GM12878 (cell line): ENCODE data around the gene TMOD3. TPM values are rescaled to one million over a fixed set of nuclear protein-coding genes. Genes with fewer than 3 reads are reported as not detected.

ENCODE experiments used
- ATAC-seq: fragments of 200-7000 bp; cut with Tn5 transposase; 3 replicates; pipeline ENCODE4 v1.9.1; 2020; ENCODE audit warnings: mild to moderate bottlenecking, moderate library complexity
- BruUV-seq: library from RNA; stranded (reverse); fragments of 400-500 nt; replicated peaks from 2 replicates; lab custom pipeline; 2021; lab: Mats Ljungman, UMichigan
- CTCF ChIA-PET: fragments of 300-600 bp; sonication (Branson Sonifier 250); formaldehyde crosslinking; extraction: SDS; loops from one replicate; lab custom pipeline; 2021; ENCODE audit warnings: inconsistent platforms; lab: Yijun Ruan, JAX
- POLR2A ChIA-PET: fragments of 350-600 bp; formaldehyde crosslinking; extraction: SDS; loops from one replicate; lab custom pipeline; 2021; ENCODE audit warnings: inconsistent platforms; lab: Charles Lee
- RAD21 ChIA-PET: fragments of 300-600 bp; sonication (Branson Sonifier 250); formaldehyde crosslinking; loops from one replicate; lab custom pipeline; 2023; ENCODE audit warnings: antibody characterized with exemption; ENCODE audit not compliant: unreplicated experiment; lab: Charles Lee
- SMC1A ChIA-PET: fragments of 300-600 bp; sonication (Branson Sonifier 250); formaldehyde crosslinking; loops from one replicate; lab custom pipeline; 2023; ENCODE audit not compliant: unreplicated experiment, uncharacterized antibody; lab: Charles Lee
- DNase-seq: peaks from one replicate; pipeline ENCODE4 v3.0.0-alpha.2; 2011; ENCODE audit warnings: low read depth, low spot score
- FAIRE-seq: peaks from 3 replicates; lab custom pipeline; 2011; peaks lifted over from hg19 to GRCh38; lab: Jason Lieb, UNC
- H2AFZ ChIP-seq: 2 replicates; pipeline ENCODE4 v1.6.0; 2011; ENCODE audit warnings: low read depth, low read length, control low read depth; ENCODE audit not compliant: control insufficient read depth
- H3K27ac ChIP-seq: 2 replicates; pipeline ENCODE4 v1.5.1; 2011; ENCODE audit warnings: control low read depth; ENCODE audit not compliant: control insufficient read depth, insufficient read depth
- H3K27me3 ChIP-seq, 2 experiments: replicated peaks in 1 of 2; 2 replicates each; pipeline versions ENCODE4 v1.6.0 to v1.6.1; 2011; ENCODE audit warnings: low read length in 1 of 2; ENCODE audit not compliant: control insufficient read depth in 2 of 2, insufficient read depth in 2 of 2
- H3K36me3 ChIP-seq, 2 experiments: 2 replicates each; pipeline ENCODE4 v1.5.1; 2011; ENCODE audit warnings: low read length in 1 of 2; ENCODE audit not compliant: control insufficient read depth in 2 of 2, insufficient read depth in 2 of 2
- H3K4me1 ChIP-seq: 2 replicates; pipeline ENCODE4 v1.6.1; 2011; ENCODE audit warnings: mild to moderate bottlenecking, low read length, moderate library complexity, mixed read lengths; ENCODE audit not compliant: control insufficient read depth, insufficient read depth
- H3K4me2 ChIP-seq: 2 replicates; pipeline ENCODE4 v1.6.0; 2011; ENCODE audit warnings: control low read depth; ENCODE audit not compliant: control insufficient read depth, insufficient read depth
- H3K4me3 ChIP-seq: fragments of 200-600 bp; sonication (generic); 2 replicates; pipeline ENCODE4 v1.5.1; 2016
- H3K79me2 ChIP-seq: 2 replicates; pipeline ENCODE4 v1.6.0; 2011; ENCODE audit warnings: low read length; ENCODE audit not compliant: control insufficient read depth, insufficient read depth
- H3K9ac ChIP-seq: 2 replicates; pipeline ENCODE4 v1.8.0; 2011; ENCODE audit warnings: low read length, control low read depth, mixed read lengths; ENCODE audit not compliant: control insufficient read depth, insufficient read depth
- H3K9me3 ChIP-seq: replicated peaks from 3 replicates; pipeline ENCODE4 v1.5.1; 2011; ENCODE audit warnings: mild to moderate bottlenecking, low read length; ENCODE audit not compliant: control insufficient read depth, insufficient read depth
- H4K20me1 ChIP-seq: 2 replicates; pipeline ENCODE4 v1.6.0; 2011; ENCODE audit not compliant: control insufficient read depth, insufficient read depth
- CEBPB ChIP-seq, 2 experiments: fragments of 150-350 bp in 1 of 2; IDR thresholded peaks; 2 replicates each; pipeline ENCODE4 v1.6.1; 2012 to 2014; ENCODE audit warnings: low read depth in 2 of 2, low read length in 2 of 2, borderline replicate concordance in 1 of 2, inconsistent platforms in 1 of 2
- EGR1 ChIP-seq, 2 experiments: IDR thresholded peaks; 1 replicate in 1 of 2; 2 replicates in 1 of 2; pipeline ENCODE4 v1.6.1; 2011 to 2012; ENCODE audit warnings: low read depth in 2 of 2, low read length in 2 of 2, borderline replicate concordance in 1 of 2, mild to moderate bottlenecking in 1 of 2, moderate library complexity in 1 of 2
- EP300 ChIP-seq, 2 experiments: fragments of 150-350 bp in 1 of 2; IDR thresholded peaks; 2 replicates each; pipeline ENCODE4 v1.6.1; 2011 to 2012; ENCODE audit warnings: low read depth in 2 of 2, low read length in 2 of 2, borderline replicate concordance in 1 of 2, improper control_type of control experiment in 1 of 2, inconsistent platforms in 1 of 2; ENCODE audit not compliant: control insufficient read depth in 1 of 2
- FOXM1 ChIP-seq: IDR thresholded peaks from 2 replicates; pipeline ENCODE4 v1.6.1; 2012; ENCODE audit warnings: low read depth, mild to moderate bottlenecking, inconsistent platforms, low read length, moderate library complexity
- GATAD2B ChIP-seq: fragments of 450-650 bp; conservative IDR thresholded peaks from 2 replicates; pipeline ENCODE4 v1.6.1; 2017; ENCODE audit warnings: low read depth, mild to moderate bottlenecking, moderate library complexity
- IRF3 ChIP-seq: fragments of 450-650 bp; IDR thresholded peaks from 2 replicates; pipeline ENCODE4 v1.6.1; 2014; ENCODE audit warnings: mild to moderate bottlenecking
- KAT2A ChIP-seq: conservative IDR thresholded peaks from 2 replicates; pipeline ENCODE4 v1.6.1; 2011; ENCODE audit warnings: low read depth, low read length; ENCODE audit not compliant: control insufficient read depth
- MEF2B ChIP-seq: fragments of 450-650 bp; IDR thresholded peaks from 2 replicates; pipeline ENCODE4 v1.6.1; 2018; ENCODE audit warnings: mild to moderate bottlenecking, moderate library complexity; ENCODE audit not compliant: partially characterized antibody, poor library complexity, severe bottlenecking
- MLLT1 ChIP-seq: fragments of 450-650 bp; IDR thresholded peaks from 2 replicates; pipeline ENCODE4 v1.6.1; 2016; ENCODE audit warnings: mild to moderate bottlenecking
- PAX8 ChIP-seq: fragments of 450-650 bp; IDR thresholded peaks from 2 replicates; pipeline ENCODE4 v1.6.1; 2017; ENCODE audit warnings: mild to moderate bottlenecking, moderate library complexity
- RBBP5 ChIP-seq: fragments of 200-600 bp; sonication (generic); conservative IDR thresholded peaks from 2 replicates; pipeline ENCODE4 v1.6.1; 2016
- RELA ChIP-seq: fragments of 450-650 bp; IDR thresholded peaks from 2 replicates; pipeline ENCODE4 v1.8.0; 2014; ENCODE audit warnings: borderline replicate concordance; ENCODE audit not compliant: partially characterized antibody
- RFX5 ChIP-seq: IDR thresholded peaks from 2 replicates; pipeline ENCODE4 v1.6.1; 2011; ENCODE audit warnings: low read depth, low read length, improper control_type of control experiment
- SREBF2 ChIP-seq: IDR thresholded peaks from 2 replicates; pipeline ENCODE4 v1.6.1; 2012; ENCODE audit warnings: mild to moderate bottlenecking, low read length
- SRF ChIP-seq, 2 experiments: IDR thresholded peaks; 2 replicates each; pipeline ENCODE4 v1.6.1; 2011; ENCODE audit warnings: low read depth in 2 of 2, low read length in 2 of 2, mild to moderate bottlenecking in 1 of 2, moderate library complexity in 1 of 2
- TBL1XR1 ChIP-seq: IDR thresholded peaks from 2 replicates; pipeline ENCODE4 v1.6.1; 2012; ENCODE audit warnings: low read depth, low read length, improper control_type of control experiment
- ZBTB33 ChIP-seq: fragments of 450-650 bp; IDR thresholded peaks from 2 replicates; pipeline ENCODE4 v1.6.1; 2017; ENCODE audit warnings: mild to moderate bottlenecking
- ZNF274 ChIP-seq: IDR thresholded peaks from one replicate; pipeline ENCODE4 v1.8.0; 2011; ENCODE audit not compliant: insufficient read length, insufficient read depth
- WGBS: methylation state at CpG from one replicate; pipeline ENCODE4 v1.1.6; 2016; ENCODE audit warnings: low lambda C conversion rate; ENCODE audit not compliant: insufficient replicate concordance, insufficient coverage; ENCODE audit errors: missing lambda C conversion rate; 5-methylcytosine and 5-hydroxymethylcytosine counted together
- in situ Hi-C: fragments of 300-500 bp; cut with MboI; formaldehyde crosslinking; loops from 9 replicates; pipeline ENCODE4 v1.14.3; 2018; ENCODE audit warnings: mixed read lengths
- intact Hi-C: fragments of 100-400 bp; cut with micrococcal nuclease; formaldehyde crosslinking; loops from one replicate; pipeline ENCODE4 v1.14.2; 2022; ENCODE audit not compliant: unreplicated experiment
- polyA plus RNA-seq, 11 experiments: library from polyadenylated mRNA; depleted of rRNA in 4 of 11; unstranded in 6 of 11; stranded (reverse) in 5 of 11; fragments of >200 nt; fragmentation: Nextera tagmentation in 4 of 11; fragmentation: Illumina TruSeq in 1 of 11; extraction: Ambion mirVana in 4 of 11; extraction: Trizol in 1 of 11; gene quantifications; 1 replicate in 1 of 11; 2 replicates in 10 of 11; pipeline versions ENCODE4 v1.2.1 to v1.2.3, GENCODE V29; 2011 to 2016; ENCODE audit warnings: inconsistent platforms in 2 of 11, missing spikeins in 2 of 11, low read depth in 1 of 11
- total RNA-seq, 4 experiments: library from RNA; depleted of rRNA in 3 of 4; stranded (reverse); fragments of >200 nt in 3 of 4; fragmentation: Illumina TruSeq in 1 of 4; extraction: Trizol in 1 of 4; gene quantifications; 2 replicates each; pipeline versions ENCODE4 v1.2.1 to v1.2.3, GENCODE V29; 2013 to 2021

Gene TMOD3
- total and polyA plus RNA-seq, 10 of the 15 experiments (the other 5 are each of a cell fraction or from before 2014, with no cell fraction given), result 5.2 to 39.4 (median 22.5) TPM

GRCh38 chr15:51838270-51838669 is 8.8 kb downstream of the TMOD3 start:
- ChIA-PET POLR2A (interaction anchor here (1.2 kb wide), 1 partner anchor 14 kb away, joined by 4 read pairs; no protein-coding TSS in a partner anchor), RAD21 (interaction anchor here (0.9 kb wide), 1 partner anchor 18 kb away, joined by 3 read pairs; no protein-coding TSS in a partner anchor), SMC1A (interaction anchor here (0.8 to 1.0 kb wide), 2 partner anchors 10 to 188 kb away, joined by 3 to 4 read pairs; no protein-coding TSS in a partner anchor), CTCF (interaction anchor here (0.8 to 1.5 kb wide), 6 partner anchors 10 to 68 kb away, joined by 3 to 5 read pairs (median 4); no protein-coding TSS in a partner anchor)
- H3K79me2 ChIP-seq, result peaks cover 93% of the 10 kb centered on the region
- no peak for FAIRE-seq
- H3K4me1 ChIP-seq, result peaks cover 33% of the 10 kb centered on the region
- H3K9me3 ChIP-seq, result no peaks in the 10 kb centered on the region
- H3K27me3 ChIP-seq, result no peaks in the 10 kb centered on the region
- peak overlapping the region; percentile 64; the same call in 1 of the 2 replicates for H2AFZ ChIP-seq
- peak overlapping the region; percentile 50; the same call in 1 of the 2 replicates for H3K27ac ChIP-seq
- DNase-seq, result no peak
- H4K20me1 ChIP-seq, result no peaks in the 10 kb centered on the region
- WGBS, result 91% methylated on average over 2 of the region's 2 CpGs
- peak overlapping the region; percentile 64 for H3K4me2 ChIP-seq
- no TSS peak for BruUV-seq
- peak; percentile 35 for ATAC-seq
- in situ Hi-C loops (no loop called here), intact Hi-C loops (no loop called here)
- no peaks in the 10 kb centered on the region for H3K36me3 ChIP-seq
- H3K4me3 ChIP-seq, result peak overlapping the region; percentile 19; the same call in 1 of the 2 replicates
- TF ChIP-seq EP300 (IDR thresholded peaks at IDR 0.05; ENCODE audit: borderline replicate concordance in 1 of 2, control insufficient read depth in 1 of 2, low read depth in 2 of 2, low read length in 2 of 2), result no peak
- no peak for TF ChIP-seq RFX5
- TF ChIP-seq GATAD2B, result no peak
- no peak for TF ChIP-seq TBL1XR1
- TF ChIP-seq MLLT1, result no peak
- no peak for TF ChIP-seq RBBP5
- no peak for TF ChIP-seq EGR1 (IDR thresholded peaks at IDR 0.05; ENCODE audit: borderline replicate concordance in 1 of 2, low read depth in 2 of 2, low read length in 2 of 2)
- TF ChIP-seq ZBTB33, result no peak
- TF ChIP-seq FOXM1, result no peak
- no peak for TF ChIP-seq IRF3
- TF ChIP-seq KAT2A, result no peak
- TF ChIP-seq CEBPB (IDR thresholded peaks at IDR 0.05; ENCODE audit: borderline replicate concordance in 1 of 2, low read depth in 2 of 2, low read length in 2 of 2), result no peak
- no peak for TF ChIP-seq PAX8
- TF ChIP-seq ZNF274, result no peak
- TF ChIP-seq RELA, result no peak
- no peak for TF ChIP-seq SRF (IDR thresholded peaks at IDR 0.05; ENCODE audit: low read depth in 2 of 2, low read length in 2 of 2)
- TF ChIP-seq MEF2B, result no peak
- no peak for TF ChIP-seq SREBF2
- peak overlapping the region; percentile 32; the same call in 1 of the 2 replicates for H3K9ac ChIP-seq
